Kidney (tissue), 14 donors: ENCODE data around the gene MALSU1. TPM values are rescaled to one million over a fixed set of nuclear protein-coding genes. Genes with fewer than 3 reads are reported as not detected.

Experiments
- DNase-seq, 5 donors: peaks; one replicate each; pipeline ENCODE4 v3.0.0-alpha.2; 2013 to 2020
- FAIRE-seq: peaks from 2 replicates; lab custom pipeline; 2012; peaks lifted over from hg19 to GRCh38; lab: Jason Lieb, UNC
- H3K27ac ChIP-seq, 2 donors: one replicate each; pipeline ENCODE4 v1.7.0; 2013; ENCODE audit warnings: low read depth in 2 of 2, low read length in 2 of 2, inconsistent platforms in 1 of 2
- H3K27me3 ChIP-seq: one replicate; pipeline ENCODE4 v1.7.1; 2013; ENCODE audit warnings: low read length, inconsistent platforms; ENCODE audit not compliant: control insufficient read depth, insufficient read depth
- H3K36me3 ChIP-seq, 3 donors: one replicate each; pipeline versions ENCODE4 v1.7.0 to v1.7.1; 2013; ENCODE audit warnings: low read length in 3 of 3, control low read depth in 1 of 3, inconsistent platforms in 1 of 3; ENCODE audit not compliant: insufficient read depth in 3 of 3, control insufficient read depth in 2 of 3
- H3K4me1 ChIP-seq, 3 donors: one replicate each; pipeline versions ENCODE4 v1.7.0 to v1.7.1; 2013; ENCODE audit warnings: low read length in 3 of 3, inconsistent platforms in 1 of 3, low read depth in 1 of 3; ENCODE audit not compliant: control insufficient read depth in 2 of 3, insufficient read depth in 2 of 3
- H3K4me3 ChIP-seq, 3 donors: one replicate each; pipeline versions ENCODE4 v1.7.0 to v1.8.1; 2013; ENCODE audit warnings: low read length in 3 of 3, control low read depth in 1 of 3, inconsistent platforms in 1 of 3
- H3K9ac ChIP-seq, 3 donors: one replicate each; pipeline versions ENCODE4 v1.7.0 to v1.7.1; 2013; ENCODE audit warnings: low read length in 3 of 3, control low read depth in 1 of 3, inconsistent platforms in 1 of 3
- H3K9me3 ChIP-seq, 3 donors: one replicate each; pipeline versions ENCODE4 v1.7.0 to v1.7.1; 2013; ENCODE audit warnings: low read length in 3 of 3, control low read depth in 1 of 3, inconsistent platforms in 1 of 3; ENCODE audit not compliant: control insufficient read depth in 2 of 3, insufficient read depth in 1 of 3
- intact Hi-C: fragments of 100-400 bp; cut with DNase I; formaldehyde crosslinking; loops from one replicate; pipeline ENCODE4 v1.11.1; 2022
- polyA plus RNA-seq: library from polyadenylated mRNA; stranded (reverse); fragments of 350-450 nt; fragmentation: Illumina TruSeq; extraction: RNeasy Lipid Tissue Mini Kit (QIAGEN cat#74804); gene quantifications from one replicate; pipeline ENCODE4 v1.2.3, GENCODE V29; 2014; ENCODE audit warnings: low read depth, low replicate concordance; ENCODE audit not compliant: insufficient read depth
- total RNA-seq: library from RNA; stranded (reverse); fragmentation: NEBNext Ultra II Directional; extraction: Animal tissue kit (Norgen Biotek cat#: 25700); gene quantifications from one replicate; pipeline ENCODE4 v1.2.1, GENCODE V29; 2021
- TF ChIP-seq, protein P1 (sequence below): IDR thresholded peaks from 3 replicates; pipeline ENCODE4 v1.5.1; 2012; ENCODE audit warnings: mild to moderate bottlenecking, moderate library complexity, borderline replicate concordance; ENCODE audit not compliant: insufficient read depth; ENCODE audit errors: extremely low read depth
- donor health status: control.
- donor health status: control.
- donor health status: control.
- donor health status: control.
- donor health status: control.
- donor health status: DM: yes; HTN: yes; CAD: no.
- donor health status: Normal renal cell carcinoma (clear cell type).

The MALSU1 gene
- total and polyA plus RNA-seq, 2 donors from 2014 or later: 40.3 to 94.9 TPM

GRCh38 chr7:23261843-23262452 is 37.2 kb upstream of the MALSU1 start:
- H3K9ac ChIP-seq: no peak overlapping the region
- no peaks in the 10 kb centered on the region for H3K4me1 ChIP-seq
- no peaks in the 10 kb centered on the region for H3K9me3 ChIP-seq
- no peak overlapping the region for H3K4me3 ChIP-seq
- no peaks in the 10 kb centered on the region for H3K27me3 ChIP-seq
- H3K36me3 ChIP-seq: peaks cover 0 to 5% (median 0%) of the 10 kb centered on the region in 3 donors
- FAIRE-seq (peak; percentile 11), DNase-seq (peak; percentile 53 to 83 (median 64))
- TF ChIP-seq, protein P1, sequence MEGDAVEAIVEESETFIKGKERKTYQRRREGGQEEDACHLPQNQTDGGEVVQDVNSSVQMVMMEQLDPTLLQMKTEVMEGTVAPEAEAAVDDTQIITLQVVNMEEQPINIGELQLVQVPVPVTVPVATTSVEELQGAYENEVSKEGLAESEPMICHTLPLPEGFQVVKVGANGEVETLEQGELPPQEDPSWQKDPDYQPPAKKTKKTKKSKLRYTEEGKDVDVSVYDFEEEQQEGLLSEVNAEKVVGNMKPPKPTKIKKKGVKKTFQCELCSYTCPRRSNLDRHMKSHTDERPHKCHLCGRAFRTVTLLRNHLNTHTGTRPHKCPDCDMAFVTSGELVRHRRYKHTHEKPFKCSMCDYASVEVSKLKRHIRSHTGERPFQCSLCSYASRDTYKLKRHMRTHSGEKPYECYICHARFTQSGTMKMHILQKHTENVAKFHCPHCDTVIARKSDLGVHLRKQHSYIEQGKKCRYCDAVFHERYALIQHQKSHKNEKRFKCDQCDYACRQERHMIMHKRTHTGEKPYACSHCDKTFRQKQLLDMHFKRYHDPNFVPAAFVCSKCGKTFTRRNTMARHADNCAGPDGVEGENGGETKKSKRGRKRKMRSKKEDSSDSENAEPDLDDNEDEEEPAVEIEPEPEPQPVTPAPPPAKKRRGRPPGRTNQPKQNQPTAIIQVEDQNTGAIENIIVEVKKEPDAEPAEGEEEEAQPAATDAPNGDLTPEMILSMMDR: peak; percentile 72
- no peak overlapping the region for H3K27ac ChIP-seq
- intact Hi-C loops: no loop called here

GRCh38 chr7:23264916-23265458 is 34.2 kb upstream of the MALSU1 start:
- Histone ChIP-seq H3K27me3 (no peaks in the 10 kb centered on the region), H3K9ac (no peak overlapping the region), H3K9me3 (no peaks in the 10 kb centered on the region), H3K4me1 (no peaks in the 10 kb centered on the region), H3K4me3 (no peak overlapping the region), H3K36me3 (no peaks in the 10 kb centered on the region), H3K27ac (no peak overlapping the region)
- FAIRE-seq (no peak), DNase-seq (no peak)
- intact Hi-C loops: no loop called here
- TF ChIP-seq, protein P1: no peak

GRCh38 chr7:23266918-23267317 is 32.2 kb upstream of the MALSU1 start:
- TF ChIP-seq, protein P1: no peak
- Histone ChIP-seq H3K27ac (no peak overlapping the region), H3K27me3 (no peaks in the 10 kb centered on the region), H3K9ac (no peak overlapping the region), H3K9me3 (no peaks in the 10 kb centered on the region), H3K4me3 (no peak overlapping the region), H3K36me3 (no peaks in the 10 kb centered on the region), H3K4me1 (no peaks in the 10 kb centered on the region)
- no peak for FAIRE-seq
- intact Hi-C loops: no loop called here
- no peak for DNase-seq
